ENCODE data around the gene VGLL4.

DNA sequence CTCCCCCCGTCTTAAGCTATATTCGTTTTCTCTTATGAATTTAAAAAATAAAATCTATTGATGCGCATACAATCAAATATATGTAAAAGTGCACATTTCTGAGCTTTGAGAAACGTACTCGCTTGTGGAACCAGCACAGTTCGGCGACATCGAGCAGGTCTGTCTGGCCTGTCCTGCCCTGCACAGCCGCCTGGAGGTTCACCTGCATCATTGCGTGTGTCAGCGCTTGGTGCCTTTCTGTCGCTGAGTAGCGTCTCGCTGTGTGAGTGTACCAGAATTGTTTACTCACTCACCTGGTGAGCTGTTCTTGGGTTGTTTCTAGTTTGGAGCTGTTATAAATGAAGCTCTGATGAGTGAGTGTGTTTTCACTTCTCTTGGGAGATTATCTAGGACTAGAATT lies 104.0 kb downstream of the VGLL4 start:
- TF ChIP-seq EZH2phosphoT487 (IDR thresholded peaks at IDR 0.05; ENCODE audit: borderline replicate concordance) = no peak
- TF ChIP-seq EGR1 (IDR thresholded peaks at IDR 0.05; ENCODE audit: low read depth) = no peak
- TF ChIP-seq ELF1 (IDR thresholded peaks at IDR 0.05; ENCODE audit: borderline replicate concordance, low read depth) = no peak
- TF ChIP-seq, protein P1, sequence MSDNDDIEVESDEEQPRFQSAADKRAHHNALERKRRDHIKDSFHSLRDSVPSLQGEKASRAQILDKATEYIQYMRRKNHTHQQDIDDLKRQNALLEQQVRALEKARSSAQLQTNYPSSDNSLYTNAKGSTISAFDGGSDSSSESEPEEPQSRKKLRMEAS (IDR thresholded peaks at IDR 0.05) = no peak
- no peak for TF ChIP-seq ZNF274 (IDR thresholded peaks at IDR 0.05; ENCODE audit: low read depth, low read length)
- no peak for TF ChIP-seq YY1 (IDR thresholded peaks at IDR 0.05; ENCODE audit: extremely low read depth, insufficient replicate concordance, low read depth, low read length)
- TF ChIP-seq, protein P2, sequence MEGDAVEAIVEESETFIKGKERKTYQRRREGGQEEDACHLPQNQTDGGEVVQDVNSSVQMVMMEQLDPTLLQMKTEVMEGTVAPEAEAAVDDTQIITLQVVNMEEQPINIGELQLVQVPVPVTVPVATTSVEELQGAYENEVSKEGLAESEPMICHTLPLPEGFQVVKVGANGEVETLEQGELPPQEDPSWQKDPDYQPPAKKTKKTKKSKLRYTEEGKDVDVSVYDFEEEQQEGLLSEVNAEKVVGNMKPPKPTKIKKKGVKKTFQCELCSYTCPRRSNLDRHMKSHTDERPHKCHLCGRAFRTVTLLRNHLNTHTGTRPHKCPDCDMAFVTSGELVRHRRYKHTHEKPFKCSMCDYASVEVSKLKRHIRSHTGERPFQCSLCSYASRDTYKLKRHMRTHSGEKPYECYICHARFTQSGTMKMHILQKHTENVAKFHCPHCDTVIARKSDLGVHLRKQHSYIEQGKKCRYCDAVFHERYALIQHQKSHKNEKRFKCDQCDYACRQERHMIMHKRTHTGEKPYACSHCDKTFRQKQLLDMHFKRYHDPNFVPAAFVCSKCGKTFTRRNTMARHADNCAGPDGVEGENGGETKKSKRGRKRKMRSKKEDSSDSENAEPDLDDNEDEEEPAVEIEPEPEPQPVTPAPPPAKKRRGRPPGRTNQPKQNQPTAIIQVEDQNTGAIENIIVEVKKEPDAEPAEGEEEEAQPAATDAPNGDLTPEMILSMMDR (IDR thresholded peaks at IDR 0.05 in 2 of 3, conservative IDR thresholded peaks at IDR 0.05 in 1 of 3; ENCODE audit: borderline replicate concordance in 1 of 3, insufficient read depth in 1 of 3, low read depth in 2 of 3, low read length in 2 of 3) = peak in 1 of 3 experiments; percentile 26; a peak in 1 of 6 replicates
- TF ChIP-seq SP1 (IDR thresholded peaks at IDR 0.05; ENCODE audit: low read depth) = no peak
- TF ChIP-seq ZFX (IDR thresholded peaks at IDR 0.05) = no peak
- no peak for TF ChIP-seq EZH2 (IDR thresholded peaks at IDR 0.05)
- TF ChIP-seq RAD21 (IDR thresholded peaks at IDR 0.05; ENCODE audit: low read depth) = 0 out of 2 replicates have a peak, but pooled peaks have one; percentile 13
